Caco-2 (cell line): ENCODE measurements around the gene NR6A1. TPM values are rescaled to one million over a fixed set of nuclear protein-coding genes. Genes with fewer than 3 reads are reported as not detected.

Experiments
- BruUV-seq: library from RNA; stranded (reverse); fragments of 400-500 nt; replicated peaks from 2 replicates; lab custom pipeline; 2021; lab: Mats Ljungman, UMichigan
- CTCF ChIA-PET: fragments of 300-600 bp; sonication (Branson Sonifier 250); formaldehyde crosslinking; loops from one replicate; lab custom pipeline; 2022; ENCODE audit warnings: antibody characterized with exemption; lab: Charles Lee
- POLR2A ChIA-PET: fragments of 300-600 bp; sonication (Branson Sonifier 250); formaldehyde crosslinking; loops from one replicate; lab custom pipeline; 2022; ENCODE audit warnings: antibody characterized with exemption; lab: Charles Lee
- DNase-seq, 2 experiments: peaks; one replicate each; pipeline versions ENCODE4 v3.0.0 to v3.0.0-alpha.2; 2020 to 2022
- H3K27me3 ChIP-seq: replicated peaks from 2 replicates; pipeline ENCODE4 v1.6.0; 2011; ENCODE audit warnings: low read length; ENCODE audit not compliant: control insufficient read depth, insufficient read depth
- H3K36me3 ChIP-seq: 2 replicates; pipeline ENCODE4 v1.5.1; 2011; ENCODE audit warnings: low read length; ENCODE audit not compliant: control insufficient read depth, insufficient read depth
- H3K4me1 ChIP-seq: fragments of 250-450 bp; sonication (Bioruptor Pico); 2 replicates; pipeline ENCODE4 v1.5.1; 2020; ENCODE audit warnings: mild to moderate bottlenecking
- H3K4me3 ChIP-seq: 2 replicates; pipeline ENCODE4 v1.5.1; 2011; ENCODE audit warnings: low read depth, mild to moderate bottlenecking, control low read depth, low read length
- H3K9me3 ChIP-seq: fragments of 250-450 bp; sonication (Bioruptor Pico); 2 replicates; pipeline ENCODE4 v1.5.1; 2020; ENCODE audit warnings: mild to moderate bottlenecking, moderate library complexity
- H3K27ac Mint-ChIP-seq: one replicate; pipeline ENCODE4 v1.8.0; 2022; ENCODE audit warnings: mixed read lengths; ENCODE audit not compliant: unreplicated experiment
- H3K27me3 Mint-ChIP-seq: one replicate; pipeline ENCODE4 v1.8.0; 2022; ENCODE audit warnings: mixed read lengths; ENCODE audit not compliant: insufficient read depth, unreplicated experiment
- H3K36me3 Mint-ChIP-seq: one replicate; pipeline ENCODE4 v1.8.0; 2022; ENCODE audit warnings: mild to moderate bottlenecking, mixed read lengths; ENCODE audit not compliant: insufficient read depth, unreplicated experiment
- H3K4me1 Mint-ChIP-seq: one replicate; pipeline ENCODE4 v1.8.0; 2022; ENCODE audit warnings: low read depth, mixed read lengths; ENCODE audit not compliant: unreplicated experiment
- H3K4me3 Mint-ChIP-seq: one replicate; pipeline ENCODE4 v1.8.0; 2022; ENCODE audit warnings: mild to moderate bottlenecking, moderate library complexity, mixed read lengths; ENCODE audit not compliant: unreplicated experiment
- H3K9me3 Mint-ChIP-seq: one replicate; pipeline ENCODE4 v1.8.0; 2022; ENCODE audit warnings: mixed read lengths; ENCODE audit not compliant: unreplicated experiment
- intact Hi-C: fragments of 100-400 bp; cut with micrococcal nuclease; formaldehyde crosslinking; loops from one replicate; pipeline ENCODE4 v1.10.0; 2022; ENCODE audit not compliant: unreplicated experiment
- total RNA-seq: library from RNA; stranded (reverse); gene quantifications from 2 replicates; pipeline ENCODE4 v1.2.3, GENCODE V29; 2022
- TF ChIP-seq, protein P1 (sequence below), 2 experiments: fragments of 200-600 bp in 1 of 2; IDR thresholded peaks; 1 replicate in 1 of 2; 2 replicates in 1 of 2; pipeline versions ENCODE4 v1.5.1 to v1.8.0; 2011 to 2022; ENCODE audit warnings: antibody characterized with exemption in 1 of 2, control low read depth in 1 of 2, inconsistent platforms in 1 of 2, low read depth in 1 of 2, low read length in 1 of 2, mild to moderate bottlenecking in 1 of 2, moderate library complexity in 1 of 2; ENCODE audit not compliant: insufficient read depth in 1 of 2, severe bottlenecking in 1 of 2, unreplicated experiment in 1 of 2

Gene NR6A1
- total RNA-seq, 1 experiment from 2014 or later = 33.6 TPM

DNA sequence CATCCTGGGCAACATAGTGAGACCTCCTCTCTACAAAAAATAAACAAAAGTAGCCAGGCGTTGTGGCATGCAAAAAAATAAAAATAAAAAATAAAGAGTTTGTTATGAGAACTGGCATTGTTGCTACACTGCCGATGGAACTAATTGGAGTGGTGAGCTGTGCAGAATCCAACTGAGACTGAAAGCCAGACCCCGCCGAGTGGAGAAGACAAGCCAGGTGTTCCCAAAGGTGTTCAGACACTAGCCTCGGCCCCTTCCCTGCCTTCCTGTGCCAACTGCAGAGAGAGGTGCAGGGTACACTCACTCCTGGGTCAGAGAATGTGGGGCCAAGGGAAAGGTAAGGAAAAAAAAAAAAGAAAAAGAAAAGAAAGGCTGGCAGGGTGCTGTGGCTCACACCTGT, 44.5 kb upstream of the NR6A1 start:
- Histone ChIP-seq H3K4me1 (peaks cover 43% of the 10 kb centered on the region), H3K36me3 (no peaks in the 10 kb centered on the region), H3K9me3 (no peaks in the 10 kb centered on the region), H3K27me3 (no peaks in the 10 kb centered on the region), H3K4me3 (no peak overlapping the region)
- peaks cover 4% of the 10 kb centered on the region for H3K36me3 Mint-ChIP-seq
- POLR2A ChIA-PET = no interaction called here
- no peaks in the 10 kb centered on the region for H3K27me3 Mint-ChIP-seq
- DNase-seq = no peak
- H3K27ac Mint-ChIP-seq = no peak overlapping the region
- no TSS peak for BruUV-seq
- H3K4me1 Mint-ChIP-seq = peaks cover 28% of the 10 kb centered on the region
- CTCF ChIA-PET = no interaction called here
- intact Hi-C loops = no loop called here
- TF ChIP-seq, protein P1, sequence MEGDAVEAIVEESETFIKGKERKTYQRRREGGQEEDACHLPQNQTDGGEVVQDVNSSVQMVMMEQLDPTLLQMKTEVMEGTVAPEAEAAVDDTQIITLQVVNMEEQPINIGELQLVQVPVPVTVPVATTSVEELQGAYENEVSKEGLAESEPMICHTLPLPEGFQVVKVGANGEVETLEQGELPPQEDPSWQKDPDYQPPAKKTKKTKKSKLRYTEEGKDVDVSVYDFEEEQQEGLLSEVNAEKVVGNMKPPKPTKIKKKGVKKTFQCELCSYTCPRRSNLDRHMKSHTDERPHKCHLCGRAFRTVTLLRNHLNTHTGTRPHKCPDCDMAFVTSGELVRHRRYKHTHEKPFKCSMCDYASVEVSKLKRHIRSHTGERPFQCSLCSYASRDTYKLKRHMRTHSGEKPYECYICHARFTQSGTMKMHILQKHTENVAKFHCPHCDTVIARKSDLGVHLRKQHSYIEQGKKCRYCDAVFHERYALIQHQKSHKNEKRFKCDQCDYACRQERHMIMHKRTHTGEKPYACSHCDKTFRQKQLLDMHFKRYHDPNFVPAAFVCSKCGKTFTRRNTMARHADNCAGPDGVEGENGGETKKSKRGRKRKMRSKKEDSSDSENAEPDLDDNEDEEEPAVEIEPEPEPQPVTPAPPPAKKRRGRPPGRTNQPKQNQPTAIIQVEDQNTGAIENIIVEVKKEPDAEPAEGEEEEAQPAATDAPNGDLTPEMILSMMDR (IDR thresholded peaks at IDR 0.05; ENCODE audit: insufficient read depth in 1 of 2, low read depth in 1 of 2, low read length in 1 of 2, severe bottlenecking in 1 of 2, unreplicated experiment in 1 of 2) = no peak
- H3K4me3 Mint-ChIP-seq = no peak overlapping the region
- H3K9me3 Mint-ChIP-seq = no peaks in the 10 kb centered on the region

DNA sequence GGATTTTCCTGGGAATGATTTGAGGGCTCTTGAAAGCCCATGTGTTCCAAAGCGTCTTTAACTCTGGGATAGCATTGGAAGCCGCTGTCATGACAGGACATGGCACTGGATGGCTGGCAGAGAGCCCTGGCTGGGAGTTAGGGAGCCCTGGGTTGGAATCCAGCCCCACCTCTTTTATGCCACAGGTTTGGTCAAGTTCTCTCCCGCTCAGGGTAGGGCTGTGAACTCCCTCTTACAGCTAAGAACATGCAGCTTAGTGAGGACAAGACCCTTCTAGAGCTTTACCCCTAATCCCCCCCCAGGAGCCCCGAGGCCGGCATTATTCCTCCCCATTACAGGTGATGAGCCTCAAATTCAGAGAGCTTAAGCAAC, 43.0 kb upstream of the NR6A1 start:
- H3K27me3 Mint-ChIP-seq = no peaks in the 10 kb centered on the region
- H3K4me3 Mint-ChIP-seq = no peak overlapping the region
- peaks cover 32% of the 10 kb centered on the region for H3K4me1 Mint-ChIP-seq
- no peaks in the 10 kb centered on the region for H3K27me3 ChIP-seq
- peaks cover 49% of the 10 kb centered on the region for H3K4me1 ChIP-seq
- TF ChIP-seq, protein P1 (IDR thresholded peaks at IDR 0.05; ENCODE audit: insufficient read depth in 1 of 2, low read depth in 1 of 2, low read length in 1 of 2, severe bottlenecking in 1 of 2, unreplicated experiment in 1 of 2) = no peak
- DNase-seq = no peak
- CTCF ChIA-PET = interaction anchor here (3.6 kb wide), 1 partner anchor 39 kb away, joined by 15 read pairs; the partner anchor contains the start of gene WDR38
- H3K9me3 ChIP-seq = no peaks in the 10 kb centered on the region
- POLR2A ChIA-PET = no interaction called here
- no peak overlapping the region for H3K27ac Mint-ChIP-seq
- H3K36me3 Mint-ChIP-seq = peaks cover 4% of the 10 kb centered on the region
- intact Hi-C loops = no loop called here
- no peak overlapping the region for H3K4me3 ChIP-seq
- BruUV-seq = no TSS peak
- no peaks in the 10 kb centered on the region for H3K36me3 ChIP-seq
- H3K9me3 Mint-ChIP-seq = no peaks in the 10 kb centered on the region

DNA sequence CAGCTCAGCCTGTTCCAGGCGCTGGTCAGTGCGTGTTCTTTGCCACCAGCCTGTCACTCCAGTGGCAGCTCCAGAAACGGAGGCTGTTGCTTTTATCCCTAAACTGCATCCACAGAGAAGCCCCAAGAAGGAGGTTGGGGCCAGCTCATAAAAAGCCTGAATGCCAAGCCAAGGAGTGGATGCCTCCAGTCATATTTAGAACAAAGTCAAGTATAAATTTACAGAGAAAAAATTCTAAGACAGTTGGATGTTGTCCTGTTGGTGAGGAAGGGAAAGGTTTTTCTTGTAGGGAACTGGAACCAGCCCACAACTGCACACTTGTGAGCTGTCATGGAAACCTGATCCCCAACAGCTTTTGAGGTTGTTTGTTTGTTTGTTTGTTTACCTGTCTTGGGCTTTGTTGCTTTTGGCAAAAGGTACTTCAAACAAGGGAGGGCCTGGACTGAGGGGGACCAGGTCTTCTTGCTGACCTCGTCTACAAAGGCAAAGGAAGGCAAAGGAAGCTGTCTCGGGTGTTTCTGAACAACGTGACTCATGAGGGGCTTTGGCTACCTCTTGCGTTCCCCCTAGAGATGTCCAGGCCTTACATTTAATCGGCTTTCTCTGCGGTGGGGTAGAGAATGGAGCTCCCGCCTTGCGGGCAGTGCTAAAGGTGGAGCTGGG, 42.5 kb upstream of the NR6A1 start:
- H3K4me1 Mint-ChIP-seq = peaks cover 33% of the 10 kb centered on the region
- no peaks in the 10 kb centered on the region for H3K27me3 Mint-ChIP-seq
- peaks cover 4% of the 10 kb centered on the region for H3K36me3 Mint-ChIP-seq
- no peak overlapping the region for H3K4me3 Mint-ChIP-seq
- TF ChIP-seq, protein P1 (IDR thresholded peaks at IDR 0.05; ENCODE audit: insufficient read depth in 1 of 2, low read depth in 1 of 2, low read length in 1 of 2, severe bottlenecking in 1 of 2, unreplicated experiment in 1 of 2) = no peak
- BruUV-seq = no TSS peak
- no peak overlapping the region for H3K27ac Mint-ChIP-seq
- no peak for DNase-seq
- no peaks in the 10 kb centered on the region for H3K36me3 ChIP-seq
- H3K4me1 ChIP-seq = peaks cover 44% of the 10 kb centered on the region
- intact Hi-C loops = no loop called here
- ChIA-PET POLR2A (interaction anchor here (0.7 kb wide), 1 partner anchor 894 kb away, joined by 4 read pairs; the partner anchor contains the start of gene MAPKAP1), CTCF (interaction anchor here (3.6 kb wide), 1 partner anchor 39 kb away, joined by 15 read pairs; the partner anchor contains the start of gene WDR38)
- H3K9me3 ChIP-seq = no peaks in the 10 kb centered on the region
- no peak overlapping the region for H3K4me3 ChIP-seq
- no peaks in the 10 kb centered on the region for H3K27me3 ChIP-seq
- no peaks in the 10 kb centered on the region for H3K9me3 Mint-ChIP-seq
